ENCODE data around the gene DCUN1D2.

The DCUN1D2 gene

DNA sequence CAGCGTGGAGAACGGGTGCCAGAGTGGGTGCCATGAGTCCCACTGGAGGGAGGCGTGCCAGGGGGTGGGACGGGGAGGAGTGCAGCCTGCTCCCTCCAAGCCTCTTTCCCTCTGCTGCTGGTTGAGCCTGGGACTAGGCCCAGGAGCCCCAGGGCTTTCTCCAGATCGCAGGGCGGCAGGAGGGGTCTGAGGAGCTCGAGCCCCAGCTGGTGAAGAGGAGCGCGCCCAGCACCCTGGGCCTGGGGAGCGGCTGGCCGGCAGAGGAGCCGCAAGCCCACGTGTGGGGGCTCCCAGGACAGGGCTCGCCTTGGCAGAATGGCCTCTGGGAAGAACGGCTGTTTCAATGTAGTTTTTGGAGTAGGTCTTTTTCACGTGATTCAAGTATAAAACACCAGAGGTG is 12.2 kb upstream of the DCUN1D2 start:
- no peak overlapping the region for H3K4me3 ChIP-seq (ENCODE audit: low read depth, low read length)
- no peak for DNase-seq (ENCODE audit: low read depth, low spot score)
- TF ChIP-seq, protein P1, sequence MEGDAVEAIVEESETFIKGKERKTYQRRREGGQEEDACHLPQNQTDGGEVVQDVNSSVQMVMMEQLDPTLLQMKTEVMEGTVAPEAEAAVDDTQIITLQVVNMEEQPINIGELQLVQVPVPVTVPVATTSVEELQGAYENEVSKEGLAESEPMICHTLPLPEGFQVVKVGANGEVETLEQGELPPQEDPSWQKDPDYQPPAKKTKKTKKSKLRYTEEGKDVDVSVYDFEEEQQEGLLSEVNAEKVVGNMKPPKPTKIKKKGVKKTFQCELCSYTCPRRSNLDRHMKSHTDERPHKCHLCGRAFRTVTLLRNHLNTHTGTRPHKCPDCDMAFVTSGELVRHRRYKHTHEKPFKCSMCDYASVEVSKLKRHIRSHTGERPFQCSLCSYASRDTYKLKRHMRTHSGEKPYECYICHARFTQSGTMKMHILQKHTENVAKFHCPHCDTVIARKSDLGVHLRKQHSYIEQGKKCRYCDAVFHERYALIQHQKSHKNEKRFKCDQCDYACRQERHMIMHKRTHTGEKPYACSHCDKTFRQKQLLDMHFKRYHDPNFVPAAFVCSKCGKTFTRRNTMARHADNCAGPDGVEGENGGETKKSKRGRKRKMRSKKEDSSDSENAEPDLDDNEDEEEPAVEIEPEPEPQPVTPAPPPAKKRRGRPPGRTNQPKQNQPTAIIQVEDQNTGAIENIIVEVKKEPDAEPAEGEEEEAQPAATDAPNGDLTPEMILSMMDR (IDR thresholded peaks at IDR 0.05; ENCODE audit: insufficient read depth, low read length, missing control alignments): no peak
- POLR2A ChIA-PET: no interaction called here
- CTCF ChIA-PET: no interaction called here

DNA sequence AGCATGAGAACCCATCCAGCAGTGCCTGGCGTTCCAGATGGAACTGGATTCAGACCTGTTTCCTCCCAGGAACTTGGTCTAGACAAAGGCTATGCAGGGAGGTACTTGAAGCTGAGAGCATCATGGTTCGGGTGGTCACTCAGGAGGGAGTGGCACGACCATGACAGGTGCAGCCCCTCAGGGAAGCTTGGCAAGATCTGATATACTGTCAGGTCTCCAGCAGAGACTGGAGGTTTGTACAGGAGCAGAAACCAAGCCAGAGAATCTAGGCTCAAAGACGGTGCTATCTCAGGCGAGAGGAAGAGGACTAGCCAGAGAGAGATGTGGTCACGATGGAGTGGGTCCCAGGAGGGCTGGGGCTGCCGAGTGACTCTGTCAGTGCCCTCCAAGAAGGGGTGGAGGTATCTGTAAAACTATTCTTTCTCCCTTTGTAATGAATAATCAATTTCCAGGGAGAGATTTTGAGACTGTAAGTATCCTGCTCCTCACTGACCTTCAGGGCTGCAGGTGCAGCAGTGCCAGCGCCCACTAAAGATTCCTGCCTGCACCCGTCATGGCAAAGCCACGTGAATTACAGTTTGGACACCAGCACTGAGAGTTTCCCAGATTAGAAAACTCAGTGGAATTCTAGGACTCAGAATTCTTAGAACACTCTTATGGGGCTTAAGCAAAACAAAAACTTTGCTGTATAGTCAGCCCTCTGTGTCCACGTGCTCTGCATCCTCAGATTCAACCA is 10.2 kb upstream of the DCUN1D2 start:
- no peak for DNase-seq (ENCODE audit: low read depth, low spot score)
- POLR2A ChIA-PET: no interaction called here
- no peak overlapping the region for H3K4me3 ChIP-seq (ENCODE audit: low read depth, low read length)
- CTCF ChIA-PET: no interaction called here
- TF ChIP-seq, protein P1 (IDR thresholded peaks at IDR 0.05; ENCODE audit: insufficient read depth, low read length, missing control alignments): no peak

DNA sequence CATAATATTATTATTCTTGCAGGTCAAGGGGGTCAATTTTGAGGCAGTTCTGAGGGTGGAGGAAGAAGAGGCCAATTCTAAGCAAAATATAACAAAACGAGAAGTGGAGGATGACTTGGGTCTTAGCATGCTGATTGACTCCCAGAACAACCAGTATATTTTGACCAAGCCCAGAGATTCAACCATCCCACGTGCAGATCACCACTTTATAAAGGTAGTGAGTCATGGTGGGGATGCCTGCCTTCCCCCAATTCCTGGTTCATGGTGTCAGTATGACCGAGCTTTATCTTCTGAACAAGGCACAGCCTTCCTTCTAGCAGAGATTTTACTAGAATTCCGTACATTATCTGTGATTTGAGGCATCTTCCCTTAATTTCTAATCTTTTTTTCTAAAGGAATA is 9.4 kb upstream of the DCUN1D2 start:
- CTCF ChIA-PET: no interaction called here
- no peak overlapping the region for H3K4me3 ChIP-seq (ENCODE audit: low read depth, low read length)
- DNase-seq (ENCODE audit: low read depth, low spot score): no peak
- POLR2A ChIA-PET: no interaction called here
- TF ChIP-seq, protein P1 (IDR thresholded peaks at IDR 0.05; ENCODE audit: insufficient read depth, low read length, missing control alignments): no peak

DNA sequence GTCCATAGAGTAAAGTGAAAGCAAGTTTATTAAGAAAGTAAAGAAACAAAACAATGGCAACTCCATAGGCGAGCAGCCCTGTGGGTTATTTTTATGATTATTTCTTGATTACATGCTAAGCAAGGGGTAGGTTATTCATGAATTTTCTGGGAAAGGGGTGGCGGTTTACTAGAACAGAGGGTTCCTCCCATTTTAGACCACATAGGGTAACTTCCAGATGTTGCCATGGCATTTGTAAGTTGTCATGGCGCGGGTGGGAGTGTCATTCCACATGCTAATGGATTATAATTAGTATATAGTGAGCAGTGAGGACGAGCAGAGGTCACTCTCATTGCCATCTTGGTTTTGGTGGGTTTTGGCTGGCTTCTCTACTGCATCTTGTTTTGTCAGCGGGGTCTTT is 8.4 kb upstream of the DCUN1D2 start:
- ChIA-PET CTCF (no interaction called here), POLR2A (no interaction called here)
- no peak for DNase-seq (ENCODE audit: low read depth, low spot score)
- TF ChIP-seq, protein P1 (IDR thresholded peaks at IDR 0.05; ENCODE audit: insufficient read depth, low read length, missing control alignments): no peak
- no peak overlapping the region for H3K4me3 ChIP-seq (ENCODE audit: low read depth, low read length)

DNA sequence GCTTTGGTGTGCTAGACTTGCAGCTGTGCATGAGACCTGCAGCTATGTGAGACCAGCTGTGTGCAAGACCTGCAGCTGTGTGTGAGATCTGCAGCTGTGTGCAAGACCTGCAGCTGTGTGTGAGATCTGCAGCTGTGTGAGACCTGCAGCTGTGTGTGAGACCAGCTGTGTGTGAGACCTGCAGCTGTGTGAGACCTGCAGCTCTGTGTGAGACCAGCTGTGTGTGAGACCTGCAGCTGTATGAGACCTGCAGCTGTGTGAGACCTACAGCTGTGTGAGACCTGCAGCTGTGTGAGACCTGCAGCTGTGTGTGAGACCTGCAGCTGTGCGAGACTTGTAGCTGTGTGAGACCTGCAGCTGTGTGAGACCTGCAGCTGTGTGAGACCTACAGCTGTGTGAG is 6.7 kb upstream of the DCUN1D2 start:
- ChIA-PET POLR2A (no interaction called here), CTCF (no interaction called here)
- no peak overlapping the region for H3K4me3 ChIP-seq (ENCODE audit: low read depth, low read length)
- no peak for DNase-seq (ENCODE audit: low read depth, low spot score)
- TF ChIP-seq, protein P1 (IDR thresholded peaks at IDR 0.05; ENCODE audit: insufficient read depth, low read length, missing control alignments): no peak

DNA sequence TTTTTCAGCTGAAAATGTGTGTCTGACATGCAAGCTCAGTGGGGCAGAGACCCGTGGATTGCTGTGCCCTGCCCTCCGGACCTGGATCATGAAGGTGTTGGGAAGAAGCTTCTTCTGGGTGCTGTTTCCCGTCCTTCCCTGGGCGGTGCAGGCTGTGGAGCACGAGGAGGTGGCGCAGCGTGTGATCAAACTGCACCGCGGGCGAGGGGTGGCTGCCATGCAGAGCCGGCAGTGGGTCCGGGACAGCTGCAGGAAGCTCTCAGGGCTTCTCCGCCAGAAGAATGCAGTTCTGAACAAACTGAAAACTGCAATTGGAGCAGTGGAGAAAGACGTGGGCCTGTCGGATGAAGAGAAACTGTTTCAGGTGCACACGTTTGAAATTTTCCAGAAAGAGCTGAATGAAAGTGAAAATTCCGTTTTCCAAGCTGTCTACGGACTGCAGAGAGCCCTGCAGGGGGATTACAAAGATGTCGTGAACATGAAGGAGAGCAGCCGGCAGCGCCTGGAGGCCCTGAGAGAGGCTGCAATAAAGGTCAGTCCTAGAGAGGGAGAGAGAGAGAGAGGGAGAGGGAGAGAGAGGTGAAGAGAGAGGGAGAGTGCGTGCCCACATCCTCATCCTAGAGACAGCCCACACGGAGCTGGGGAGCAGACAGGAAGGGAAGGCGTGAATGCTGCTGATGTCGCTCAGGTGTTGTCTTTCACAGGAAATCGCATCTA is 5.1 kb upstream of the DCUN1D2 start:
- peak overlapping the region; percentile 31 for H3K4me3 ChIP-seq (ENCODE audit: low read depth, low read length)
- no peak for DNase-seq (ENCODE audit: low read depth, low spot score)
- CTCF ChIA-PET: interaction anchor here (1.1 to 1.9 kb wide), 3 partner anchors 8 to 67 kb away, joined by 3 to 7 read pairs (median 5); no protein-coding TSS in a partner anchor
- TF ChIP-seq, protein P1 (IDR thresholded peaks at IDR 0.05; ENCODE audit: insufficient read depth, low read length, missing control alignments): no peak
- POLR2A ChIA-PET: interaction anchor here (1.0 kb wide), 1 partner anchor 33 kb away, joined by 5 read pairs; no protein-coding TSS in a partner anchor
